ENCODE results near the gene PCDHGB5. TPM values are rescaled to one million over a fixed set of nuclear protein-coding genes. Genes with fewer than 3 reads are reported as not detected.
"Not testable (repeated sequence)": the region's sequence is repeated elsewhere in the genome, so short reads cannot be mapped to it uniquely, and the experiment has no call there.

The PCDHGB5 gene
- total and polyA plus RNA-seq, 8 donors, result 7.6 to 10.1 (median 8.7) TPM

DNA sequence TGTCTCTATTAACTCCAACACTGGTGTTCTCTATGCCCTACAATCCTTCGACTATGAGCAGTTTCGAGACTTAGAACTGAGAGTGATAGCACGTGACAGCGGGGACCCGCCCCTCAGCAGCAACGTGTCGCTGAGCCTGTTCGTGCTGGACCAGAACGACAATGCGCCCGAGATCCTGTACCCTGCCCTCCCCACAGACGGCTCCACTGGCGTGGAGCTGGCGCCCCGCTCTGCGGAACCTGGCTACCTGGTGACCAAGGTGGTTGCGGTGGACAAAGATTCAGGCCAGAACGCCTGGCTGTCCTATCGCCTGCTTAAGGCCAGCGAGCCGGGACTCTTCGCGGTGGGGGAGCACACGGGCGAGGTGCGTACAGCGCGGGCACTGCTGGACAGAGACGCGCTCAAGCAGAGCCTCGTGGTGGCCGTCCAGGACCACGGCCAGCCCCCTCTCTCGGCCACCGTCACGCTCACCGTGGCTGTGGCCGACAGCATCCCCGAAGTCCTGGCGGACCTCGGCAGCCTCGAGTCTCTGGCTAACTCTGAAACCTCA lies 25.1 kb downstream of the PCDHGB5 start:
- no peak overlapping the region for H3K27ac ChIP-seq
- H3K4me3 ChIP-seq, result no peak overlapping the region
- intact Hi-C loops (cut with DNase I), result no loop called here
- TF ChIP-seq, protein P1, sequence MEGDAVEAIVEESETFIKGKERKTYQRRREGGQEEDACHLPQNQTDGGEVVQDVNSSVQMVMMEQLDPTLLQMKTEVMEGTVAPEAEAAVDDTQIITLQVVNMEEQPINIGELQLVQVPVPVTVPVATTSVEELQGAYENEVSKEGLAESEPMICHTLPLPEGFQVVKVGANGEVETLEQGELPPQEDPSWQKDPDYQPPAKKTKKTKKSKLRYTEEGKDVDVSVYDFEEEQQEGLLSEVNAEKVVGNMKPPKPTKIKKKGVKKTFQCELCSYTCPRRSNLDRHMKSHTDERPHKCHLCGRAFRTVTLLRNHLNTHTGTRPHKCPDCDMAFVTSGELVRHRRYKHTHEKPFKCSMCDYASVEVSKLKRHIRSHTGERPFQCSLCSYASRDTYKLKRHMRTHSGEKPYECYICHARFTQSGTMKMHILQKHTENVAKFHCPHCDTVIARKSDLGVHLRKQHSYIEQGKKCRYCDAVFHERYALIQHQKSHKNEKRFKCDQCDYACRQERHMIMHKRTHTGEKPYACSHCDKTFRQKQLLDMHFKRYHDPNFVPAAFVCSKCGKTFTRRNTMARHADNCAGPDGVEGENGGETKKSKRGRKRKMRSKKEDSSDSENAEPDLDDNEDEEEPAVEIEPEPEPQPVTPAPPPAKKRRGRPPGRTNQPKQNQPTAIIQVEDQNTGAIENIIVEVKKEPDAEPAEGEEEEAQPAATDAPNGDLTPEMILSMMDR (IDR thresholded peaks at IDR 0.05), result no peak
- H3K4me1 ChIP-seq, result peaks cover 3 to 5% of the 10 kb centered on the region in 2 donors
- no peak for ATAC-seq
- no peaks in the 10 kb centered on the region for H3K36me3 ChIP-seq
- peaks cover 7 to 99% of the 10 kb centered on the region in 2 donors for H3K9me3 ChIP-seq
- H3K27me3 ChIP-seq, result peaks cover 50 to 97% of the 10 kb centered on the region in 2 donors
- peak in 1 of 4 donors; percentile 59 for DNase-seq

DNA sequence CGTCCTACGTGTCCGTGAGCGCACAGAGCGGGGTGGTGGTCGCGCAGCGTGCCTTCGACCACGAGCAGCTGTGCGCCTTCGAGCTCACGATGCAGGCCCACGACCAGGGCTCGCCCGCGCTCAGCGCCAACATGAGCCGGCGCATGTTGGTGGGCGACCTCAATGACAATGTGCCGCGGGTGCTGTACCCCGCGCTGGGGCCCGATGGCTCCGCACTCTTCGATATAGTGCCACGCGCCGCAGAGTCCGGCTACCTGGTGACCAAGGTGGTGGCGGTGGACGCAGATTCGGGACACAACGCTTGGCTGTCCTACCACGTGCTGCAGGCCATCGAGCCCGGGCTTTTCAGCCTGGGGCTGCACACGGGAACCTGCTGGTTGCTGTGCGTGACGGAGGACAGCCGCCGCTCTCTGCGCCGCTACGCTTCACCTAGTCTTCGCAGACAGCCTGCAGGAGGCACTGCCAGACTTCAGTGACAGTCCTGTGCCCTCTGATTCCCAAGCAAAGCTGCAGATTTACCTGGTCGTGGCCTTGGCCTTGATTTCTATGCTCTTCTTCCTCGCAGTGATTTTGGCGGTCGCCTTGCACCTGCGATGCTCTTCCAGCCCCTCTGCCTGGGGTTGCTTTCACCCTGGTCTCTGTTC lies 30.2 kb downstream of the PCDHGB5 start:
- no peak for ATAC-seq
- DNase-seq, result peak in 1 of 4 donors; percentile 70
- no peak overlapping the region for H3K27ac ChIP-seq
- peaks cover 0 to 90% of the 10 kb centered on the region in 2 donors for H3K9me3 ChIP-seq
- TF ChIP-seq, protein P1 (IDR thresholded peaks at IDR 0.05), result no peak
- H3K4me1 ChIP-seq, result peaks cover 0 to 4% of the 10 kb centered on the region in 2 donors
- no peak overlapping the region for H3K4me3 ChIP-seq
- H3K36me3 ChIP-seq, result no peaks in the 10 kb centered on the region
- intact Hi-C loops (cut with DNase I), result no loop called here
- peaks cover 35 to 97% of the 10 kb centered on the region in 2 donors for H3K27me3 ChIP-seq

DNA sequence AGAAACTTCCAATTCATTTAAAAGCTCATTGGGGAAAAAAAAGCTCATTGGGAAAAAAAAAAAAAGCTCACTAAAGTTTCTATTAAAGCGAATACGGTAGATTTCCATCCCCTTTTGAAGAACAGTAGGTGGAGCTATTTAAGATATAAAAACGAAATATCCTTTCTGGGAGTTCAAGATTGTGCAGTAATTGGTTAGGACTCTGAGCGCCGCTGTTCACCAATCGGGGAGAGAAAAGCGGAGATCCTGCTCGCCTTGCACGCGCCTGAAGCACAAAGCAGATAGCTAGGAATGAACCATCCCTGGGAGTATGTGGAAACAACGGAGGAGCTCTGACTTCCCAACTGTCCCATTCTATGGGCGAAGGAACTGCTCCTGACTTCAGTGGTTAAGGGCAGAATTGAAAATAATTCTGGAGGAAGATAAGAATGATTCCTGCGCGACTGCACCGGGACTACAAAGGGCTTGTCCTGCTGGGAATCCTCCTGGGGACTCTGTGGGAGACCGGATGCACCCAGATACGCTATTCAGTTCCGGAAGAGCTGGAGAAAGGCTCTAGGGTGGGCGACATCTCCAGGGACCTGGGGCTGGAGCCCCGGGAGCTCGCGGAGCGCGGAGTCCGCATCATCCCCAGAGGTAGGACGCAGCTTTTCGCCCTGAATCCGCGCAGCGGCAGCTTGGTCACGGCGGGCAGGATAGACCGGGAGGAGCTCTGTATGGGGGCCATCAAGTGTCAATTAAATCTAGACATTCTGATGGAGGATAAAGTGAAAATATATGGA lies 32.8 kb downstream of the PCDHGB5 start, which contains the start of gene PCDHGA12:
PCDHGA12 (plus strand) TSS at position 176 of the 782 bp plus-strand sequence; CDS start at position 429, 253 bp downstream.
- ATAC-seq (peak; percentile 75), DNase-seq (peak in 1 of 4 donors; percentile 25)
- Histone ChIP-seq H3K36me3 (no peaks in the 10 kb centered on the region), H3K4me3 (peak within 1 kb of the TSS in 1 of 2 donors; percentile 14), H3K9me3 (peaks cover 0 to 89% of the 10 kb centered on the region in 2 donors), H3K4me1 (peaks cover 0 to 4% of the 10 kb centered on the region in 2 donors), H3K27ac (no peak within 1 kb of the TSS), H3K27me3 (peaks cover 31 to 86% of the 10 kb centered on the region in 2 donors)
- intact Hi-C loops (cut with DNase I), result loop anchor here in 1 of 2 donors (5.0 kb wide), 1 partner anchor 38 kb away; the partner anchor contains the start of gene PCDHGA8
- TF ChIP-seq, protein P1 (IDR thresholded peaks at IDR 0.05), result peak in 1 of 2 donors; percentile 21

DNA sequence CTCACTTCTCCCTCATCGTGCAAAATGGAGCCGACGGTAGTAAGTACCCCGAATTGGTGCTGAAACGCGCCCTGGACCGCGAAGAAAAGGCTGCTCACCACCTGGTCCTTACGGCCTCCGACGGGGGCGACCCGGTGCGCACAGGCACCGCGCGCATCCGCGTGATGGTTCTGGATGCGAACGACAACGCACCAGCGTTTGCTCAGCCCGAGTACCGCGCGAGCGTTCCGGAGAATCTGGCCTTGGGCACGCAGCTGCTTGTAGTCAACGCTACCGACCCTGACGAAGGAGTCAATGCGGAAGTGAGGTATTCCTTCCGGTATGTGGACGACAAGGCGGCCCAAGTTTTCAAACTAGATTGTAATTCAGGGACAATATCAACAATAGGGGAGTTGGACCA lies 33.5 kb downstream of the PCDHGB5 start:
- Histone ChIP-seq H3K36me3 (no peaks in the 10 kb centered on the region), H3K9me3 (peaks cover 0 to 88% of the 10 kb centered on the region in 2 donors), H3K27me3 (peaks cover 26 to 78% of the 10 kb centered on the region in 2 donors), H3K4me1 (peaks cover 0 to 4% of the 10 kb centered on the region in 2 donors), H3K27ac (no peak overlapping the region), H3K4me3 (peak overlapping the region in 1 of 2 donors; percentile 14)
- TF ChIP-seq, protein P1 (IDR thresholded peaks at IDR 0.05), result no peak
- ATAC-seq (no peak), DNase-seq (no peak)
- intact Hi-C loops (cut with DNase I), result loop anchor here in 1 of 2 donors (5.0 kb wide), 1 partner anchor 39 kb away; the partner anchor contains the start of gene PCDHGA8

DNA sequence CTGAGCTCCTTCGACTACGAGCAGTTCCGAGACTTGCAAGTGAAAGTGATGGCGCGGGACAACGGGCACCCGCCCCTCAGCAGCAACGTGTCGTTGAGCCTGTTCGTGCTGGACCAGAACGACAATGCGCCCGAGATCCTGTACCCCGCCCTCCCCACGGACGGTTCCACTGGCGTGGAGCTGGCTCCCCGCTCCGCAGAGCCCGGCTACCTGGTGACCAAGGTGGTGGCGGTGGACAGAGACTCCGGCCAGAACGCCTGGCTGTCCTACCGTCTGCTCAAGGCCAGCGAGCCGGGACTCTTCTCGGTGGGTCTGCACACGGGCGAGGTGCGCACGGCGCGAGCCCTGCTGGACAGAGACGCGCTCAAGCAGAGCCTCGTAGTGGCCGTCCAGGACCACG lies 34.6 kb downstream of the PCDHGB5 start:
- not testable (repeated sequence) for DNase-seq

DNA sequence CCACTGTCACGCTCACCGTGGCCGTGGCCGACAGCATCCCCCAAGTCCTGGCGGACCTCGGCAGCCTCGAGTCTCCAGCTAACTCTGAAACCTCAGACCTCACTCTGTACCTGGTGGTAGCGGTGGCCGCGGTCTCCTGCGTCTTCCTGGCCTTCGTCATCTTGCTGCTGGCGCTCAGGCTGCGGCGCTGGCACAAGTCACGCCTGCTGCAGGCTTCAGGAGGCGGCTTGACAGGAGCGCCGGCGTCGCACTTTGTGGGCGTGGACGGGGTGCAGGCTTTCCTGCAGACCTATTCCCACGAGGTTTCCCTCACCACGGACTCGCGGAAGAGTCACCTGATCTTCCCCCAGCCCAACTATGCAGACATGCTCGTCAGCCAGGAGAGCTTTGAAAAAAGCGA lies 35.0 kb downstream of the PCDHGB5 start:
- H3K4me3 ChIP-seq, ATAC-seq, H3K27ac ChIP-seq, H3K4me1 ChIP-seq, H3K36me3 ChIP-seq, DNase-seq: not testable (repeated sequence)
- Histone ChIP-seq H3K9me3 (peaks cover 0 to 83% of the 10 kb centered on the region in 2 donors), H3K27me3 (peaks cover 19 to 64% of the 10 kb centered on the region in 2 donors)
- intact Hi-C loops (cut with DNase I), result loop anchor here in 1 of 2 donors (5.0 kb wide), 1 partner anchor 40 kb away; the partner anchor contains the start of gene PCDHGA8

More for the DNA sequence above, 34.6 kb downstream of the PCDHGB5 start:
- Histone ChIP-seq H3K9me3 (peaks cover 0 to 84% of the 10 kb centered on the region in 2 donors), H3K27me3 (peaks cover 21 to 68% of the 10 kb centered on the region in 2 donors)
- ATAC-seq, H3K4me1 ChIP-seq, H3K4me3 ChIP-seq, H3K27ac ChIP-seq, H3K36me3 ChIP-seq: not testable (repeated sequence)
- intact Hi-C loops (cut with DNase I), result loop anchor here in 1 of 2 donors (5.0 kb wide), 1 partner anchor 40 kb away; the partner anchor contains the start of gene PCDHGA8
